Measurements from ENCODE around the gene RNASE3.
"Not testable (repeated sequence)": the region's sequence is repeated elsewhere in the genome, so short reads cannot be mapped to it uniquely, and the experiment has no call there.

- TF ChIP-seq, protein P1, sequence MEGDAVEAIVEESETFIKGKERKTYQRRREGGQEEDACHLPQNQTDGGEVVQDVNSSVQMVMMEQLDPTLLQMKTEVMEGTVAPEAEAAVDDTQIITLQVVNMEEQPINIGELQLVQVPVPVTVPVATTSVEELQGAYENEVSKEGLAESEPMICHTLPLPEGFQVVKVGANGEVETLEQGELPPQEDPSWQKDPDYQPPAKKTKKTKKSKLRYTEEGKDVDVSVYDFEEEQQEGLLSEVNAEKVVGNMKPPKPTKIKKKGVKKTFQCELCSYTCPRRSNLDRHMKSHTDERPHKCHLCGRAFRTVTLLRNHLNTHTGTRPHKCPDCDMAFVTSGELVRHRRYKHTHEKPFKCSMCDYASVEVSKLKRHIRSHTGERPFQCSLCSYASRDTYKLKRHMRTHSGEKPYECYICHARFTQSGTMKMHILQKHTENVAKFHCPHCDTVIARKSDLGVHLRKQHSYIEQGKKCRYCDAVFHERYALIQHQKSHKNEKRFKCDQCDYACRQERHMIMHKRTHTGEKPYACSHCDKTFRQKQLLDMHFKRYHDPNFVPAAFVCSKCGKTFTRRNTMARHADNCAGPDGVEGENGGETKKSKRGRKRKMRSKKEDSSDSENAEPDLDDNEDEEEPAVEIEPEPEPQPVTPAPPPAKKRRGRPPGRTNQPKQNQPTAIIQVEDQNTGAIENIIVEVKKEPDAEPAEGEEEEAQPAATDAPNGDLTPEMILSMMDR (conservative IDR thresholded peaks at IDR 0.05; ENCODE audit: low read depth, low read length): not testable (repeated sequence)
- not testable (repeated sequence) for TF ChIP-seq EZH2 (IDR thresholded peaks at IDR 0.05; ENCODE audit: low read length, unreplicated experiment); EZH2phosphoT487 (IDR thresholded peaks at IDR 0.05; ENCODE audit: borderline replicate concordance, low read length)
Observed at GRCh38 chr14:20923766-20924297, 32.6 kb downstream of the RNASE3 start.

Measured in PC-3 (cell line).